GM19238 (cell line): ENCODE results near the gene RGP1.

Source experiments
- DNase-seq: peaks from one replicate; pipeline ENCODE4 v3.0.0; 2011; ENCODE audit warnings: low spot score; ENCODE audit not compliant: insufficient read length

The RGP1 gene

DNA sequence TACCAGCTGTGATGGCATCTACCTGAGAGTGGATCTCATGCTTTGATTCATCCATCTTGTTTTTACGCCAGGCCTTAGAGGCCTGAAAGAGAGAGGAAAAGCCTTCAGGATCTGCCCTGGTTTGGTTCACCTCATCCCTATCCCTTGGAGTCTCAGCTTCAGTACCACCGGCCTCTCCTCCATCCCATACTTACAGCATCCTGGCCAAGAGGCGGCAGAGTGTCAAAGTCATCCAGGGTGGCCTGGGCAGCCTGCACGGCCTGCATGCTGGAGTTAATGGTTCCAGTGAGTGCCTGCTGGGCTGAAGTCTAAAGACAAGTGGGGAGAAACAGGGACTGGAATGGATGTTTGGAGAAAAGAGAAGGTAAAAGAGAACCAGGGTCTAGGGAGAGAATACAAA, 29.5 kb upstream of the RGP1 start:
- no peak for DNase-seq

DNA sequence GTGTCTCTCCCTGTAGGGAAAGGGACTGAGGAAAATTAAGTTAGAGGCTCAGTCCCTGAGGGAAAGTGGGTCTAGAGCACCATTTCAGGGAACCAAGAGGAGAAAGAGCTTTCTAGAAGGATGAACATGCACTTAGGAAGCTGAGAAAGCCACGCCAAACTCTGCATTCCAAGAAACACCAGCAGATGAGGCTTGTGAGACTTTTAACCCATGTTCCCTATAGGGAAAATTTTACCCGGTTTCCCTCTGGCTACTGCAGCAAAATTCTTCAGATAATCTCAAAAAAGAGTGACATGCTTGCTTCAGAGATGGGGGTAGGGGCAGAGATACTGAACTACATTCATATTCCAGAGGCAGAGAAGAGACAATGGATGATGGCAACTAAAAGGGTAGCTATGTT, 25.7 kb upstream of the RGP1 start:
- no peak for DNase-seq

DNA sequence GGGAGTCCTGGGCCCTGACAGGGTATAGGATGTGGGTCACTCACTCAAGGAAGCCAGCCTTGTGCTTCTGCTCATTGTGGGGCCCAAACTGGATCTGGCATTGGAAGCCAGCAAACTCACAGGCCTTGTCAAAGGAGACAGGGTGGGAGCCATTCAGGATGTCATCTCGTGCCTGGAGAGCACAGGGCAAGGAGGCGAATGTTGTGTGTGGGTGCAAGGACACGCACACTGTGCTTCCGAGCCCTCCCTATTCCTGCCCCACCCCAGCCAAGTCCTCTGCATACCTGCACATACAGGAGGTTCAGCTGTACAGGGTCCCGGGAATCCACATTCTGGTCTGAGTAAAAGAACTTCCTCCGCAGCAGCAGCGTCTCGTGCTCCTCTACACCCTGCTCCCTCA, 25.2 kb upstream of the RGP1 start:
- no peak for DNase-seq

DNA sequence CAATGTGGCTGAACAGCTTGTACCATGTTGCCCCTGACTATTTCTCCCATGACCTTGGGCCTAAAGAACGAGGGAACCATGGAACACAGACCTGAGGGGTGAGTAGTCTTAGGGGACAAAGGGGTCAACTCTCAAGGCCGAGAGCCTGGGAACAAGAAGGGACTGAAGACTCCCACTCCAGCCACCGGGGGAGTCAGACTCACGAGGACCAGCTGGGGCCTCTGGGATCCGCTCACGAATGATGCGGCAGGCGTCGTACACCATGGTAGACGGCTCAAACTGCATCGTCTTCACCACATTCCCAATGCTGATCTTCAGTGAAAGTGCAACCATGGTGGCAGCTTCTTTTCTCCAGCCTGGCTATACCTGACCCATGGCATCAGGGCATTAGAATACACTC, 23.7 kb upstream of the RGP1 start:
- no peak for DNase-seq

DNA sequence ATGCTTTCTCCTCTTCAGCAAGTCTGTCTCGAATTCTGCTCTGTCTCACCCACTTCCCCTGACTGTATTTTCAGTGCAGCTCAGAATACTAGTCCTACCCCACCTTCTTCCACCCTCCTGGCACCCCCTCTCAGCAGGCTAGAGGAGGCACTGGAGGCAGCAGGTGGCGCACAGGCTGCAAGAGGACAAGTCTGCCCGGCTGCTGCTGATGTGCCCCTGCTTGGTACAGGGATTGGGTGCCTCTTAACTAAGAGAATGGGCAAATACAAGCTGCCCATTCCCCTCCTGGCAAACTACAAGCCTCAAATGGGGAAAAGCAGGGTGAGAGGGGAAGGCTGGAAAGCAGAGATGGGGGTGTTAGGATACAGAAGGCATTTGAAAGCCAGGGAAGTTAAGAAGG, 22.2 kb upstream of the RGP1 start:
- DNase-seq: no peak

DNA sequence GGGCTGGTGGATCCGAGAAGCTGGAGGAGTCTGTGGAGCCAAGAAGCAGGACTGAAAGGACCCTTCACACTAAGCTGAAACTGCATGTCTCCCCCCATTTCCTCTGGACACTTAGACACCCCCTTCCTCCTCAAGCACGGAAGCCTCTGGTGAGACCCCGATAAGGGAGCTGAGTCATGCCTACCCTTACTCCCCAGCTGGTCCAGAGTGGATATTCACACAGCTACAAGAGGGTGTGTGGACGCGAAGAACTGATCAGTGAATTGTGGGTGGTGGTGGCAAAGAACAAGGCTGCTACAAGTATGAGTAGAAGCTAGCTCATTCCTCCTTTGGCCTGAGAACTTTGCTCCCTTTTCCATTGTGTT, 21.4 kb upstream of the RGP1 start:
- no peak for DNase-seq

DNA sequence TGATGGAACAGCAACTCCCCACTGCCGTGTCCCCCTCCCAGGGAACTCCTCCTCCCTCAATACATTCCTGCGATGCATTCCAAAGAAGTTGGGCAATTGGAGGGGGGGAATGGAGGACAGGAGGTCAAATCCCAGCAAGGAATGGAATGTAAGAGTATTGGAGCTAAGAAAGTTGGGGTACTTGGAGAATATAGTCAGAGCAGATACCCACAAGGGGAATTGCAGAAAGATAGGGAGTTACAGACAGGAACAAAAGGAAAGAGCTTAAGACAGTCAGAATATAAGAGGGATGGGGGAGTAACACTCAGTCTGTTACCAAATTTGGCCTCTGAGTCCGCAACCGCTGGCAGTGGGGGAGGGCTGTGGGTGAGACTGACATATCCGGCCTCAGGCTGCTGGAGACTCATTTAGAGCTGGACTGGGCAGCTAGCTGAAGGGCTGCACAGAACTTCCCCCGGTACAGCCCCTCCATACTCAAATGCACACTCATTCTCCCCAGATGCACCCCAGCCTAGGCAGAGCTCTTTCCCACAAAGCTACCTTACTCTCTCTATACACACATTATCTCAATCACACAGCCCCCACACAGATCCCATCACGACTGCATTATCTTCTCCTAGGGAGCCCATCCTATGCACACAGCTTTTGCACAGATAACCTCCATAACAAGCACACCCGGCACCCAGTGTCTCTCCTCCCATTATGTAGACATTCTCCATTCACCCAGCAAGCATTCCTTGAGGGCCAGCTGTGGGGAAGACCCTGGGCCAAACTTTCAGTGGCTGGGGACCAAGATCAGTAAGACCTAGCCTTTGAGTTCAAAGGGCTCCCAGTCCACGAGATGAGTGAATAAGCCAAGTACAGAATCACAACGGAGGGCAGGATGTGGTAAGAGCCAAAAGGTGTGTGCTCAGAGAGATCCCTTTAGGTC, 20.8 kb upstream of the RGP1 start:
- DNase-seq: peak; percentile 61

DNA sequence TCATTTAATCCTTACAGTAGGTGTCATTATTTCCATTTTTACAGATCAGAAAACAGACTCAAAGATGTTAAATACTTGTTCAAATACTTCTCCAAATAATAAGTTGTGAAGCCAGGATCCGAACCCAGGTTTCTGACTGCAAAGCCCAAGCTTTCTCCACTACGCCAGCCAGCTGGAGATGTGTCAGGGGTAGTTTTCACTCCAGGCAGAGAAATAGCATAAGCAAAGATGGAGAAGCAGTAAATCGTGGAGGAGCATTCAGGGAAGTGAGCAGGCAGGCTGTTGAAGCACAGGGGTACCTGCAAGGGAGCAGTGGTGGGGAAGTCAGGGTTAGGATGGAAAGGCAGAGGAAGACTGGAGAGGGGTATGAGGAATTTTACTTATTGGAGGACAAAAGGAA, 20.0 kb upstream of the RGP1 start:
- DNase-seq: no peak

DNA sequence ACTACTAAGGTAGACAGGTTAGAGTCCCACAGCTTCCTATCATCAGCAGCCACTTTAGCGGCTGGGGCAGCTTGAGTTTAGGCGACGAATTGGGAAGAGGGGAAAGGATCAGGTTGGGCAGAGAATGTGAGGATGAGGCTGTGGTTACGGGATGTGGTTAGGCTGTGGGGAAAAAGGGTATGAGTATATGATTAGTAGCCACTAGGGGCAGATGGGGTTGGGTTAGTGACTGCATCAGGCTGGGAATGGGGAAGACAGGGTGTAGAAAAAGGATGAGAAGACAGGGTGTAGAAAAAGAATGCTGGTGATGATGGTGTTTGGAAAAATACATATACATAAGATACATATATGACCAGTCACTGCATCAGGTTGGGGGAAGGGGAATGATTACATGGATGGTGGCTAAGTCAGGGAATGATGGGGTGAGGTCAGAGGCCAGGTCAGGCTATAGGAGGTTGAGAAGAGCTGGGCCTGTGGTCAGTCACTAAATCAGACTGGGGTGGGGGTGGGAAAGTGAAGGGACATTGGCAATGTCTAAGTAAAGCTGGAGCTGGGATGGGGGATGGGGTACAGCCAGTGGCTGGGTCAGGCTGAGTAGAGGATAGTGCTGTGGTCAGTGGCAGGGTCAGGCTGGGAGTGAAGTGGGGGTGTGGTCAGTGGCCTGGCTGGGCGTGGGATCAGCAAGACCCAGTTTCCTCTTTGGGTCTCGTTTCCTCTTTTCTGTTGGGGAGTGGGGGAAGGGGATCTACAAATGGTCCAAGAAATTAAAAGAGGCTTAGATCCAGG, 19.2 kb upstream of the RGP1 start:
- DNase-seq: no peak

DNA sequence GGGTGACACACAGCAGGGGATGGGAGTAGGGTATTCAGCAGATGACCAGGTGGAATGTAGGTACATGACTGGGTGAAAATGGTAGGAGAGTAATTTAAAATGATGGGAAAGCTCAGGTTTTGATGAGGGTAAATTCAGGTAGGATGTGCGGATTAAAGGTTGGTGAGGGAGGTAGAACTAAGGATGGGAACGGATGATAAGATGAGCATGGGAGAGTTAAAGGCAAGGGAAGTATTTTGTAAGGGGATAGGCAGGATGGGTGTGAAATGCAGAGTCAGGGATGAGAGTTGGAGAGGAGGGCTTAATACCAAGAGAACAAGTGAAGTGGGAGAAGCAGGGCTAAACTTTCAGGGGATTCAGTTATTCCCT, 18.6 kb upstream of the RGP1 start:
- no peak for DNase-seq

DNA sequence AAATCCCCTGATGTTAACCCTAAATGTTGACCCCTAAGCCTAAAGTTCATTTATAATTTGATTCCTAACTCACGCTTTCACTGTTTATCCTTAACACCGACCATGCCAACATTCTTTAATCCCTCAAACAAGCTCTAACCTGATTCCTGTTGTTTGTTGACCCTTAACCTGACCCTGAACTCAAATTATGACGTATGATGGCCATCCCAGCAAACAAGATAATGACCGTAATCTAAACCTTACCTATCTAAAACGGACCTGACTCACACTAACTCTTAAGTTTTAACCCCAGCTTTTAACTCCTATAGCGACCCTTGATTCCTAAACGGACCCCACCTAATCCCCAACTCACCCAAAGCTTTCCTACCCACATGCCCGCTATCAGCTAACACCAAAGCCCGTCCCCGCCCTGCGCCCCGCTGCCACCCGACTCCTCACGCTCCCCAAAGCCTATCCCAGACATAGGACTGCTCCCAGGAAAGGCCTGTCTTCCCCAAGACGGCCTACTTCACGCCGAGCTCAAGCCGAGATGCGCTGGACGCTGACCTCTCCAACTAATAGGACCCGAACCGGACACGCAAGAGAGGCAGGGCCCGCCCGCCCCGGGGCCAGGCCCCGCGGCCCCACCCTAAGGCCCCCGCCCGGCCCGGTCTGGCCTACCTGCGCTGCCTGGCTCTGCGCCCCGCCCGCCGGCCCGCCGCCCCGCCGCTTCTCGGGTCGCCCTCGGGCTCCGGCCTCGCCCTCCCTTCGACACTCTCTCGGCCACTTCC, 17.5 kb upstream of the RGP1 start:
- DNase-seq: no peak

DNA sequence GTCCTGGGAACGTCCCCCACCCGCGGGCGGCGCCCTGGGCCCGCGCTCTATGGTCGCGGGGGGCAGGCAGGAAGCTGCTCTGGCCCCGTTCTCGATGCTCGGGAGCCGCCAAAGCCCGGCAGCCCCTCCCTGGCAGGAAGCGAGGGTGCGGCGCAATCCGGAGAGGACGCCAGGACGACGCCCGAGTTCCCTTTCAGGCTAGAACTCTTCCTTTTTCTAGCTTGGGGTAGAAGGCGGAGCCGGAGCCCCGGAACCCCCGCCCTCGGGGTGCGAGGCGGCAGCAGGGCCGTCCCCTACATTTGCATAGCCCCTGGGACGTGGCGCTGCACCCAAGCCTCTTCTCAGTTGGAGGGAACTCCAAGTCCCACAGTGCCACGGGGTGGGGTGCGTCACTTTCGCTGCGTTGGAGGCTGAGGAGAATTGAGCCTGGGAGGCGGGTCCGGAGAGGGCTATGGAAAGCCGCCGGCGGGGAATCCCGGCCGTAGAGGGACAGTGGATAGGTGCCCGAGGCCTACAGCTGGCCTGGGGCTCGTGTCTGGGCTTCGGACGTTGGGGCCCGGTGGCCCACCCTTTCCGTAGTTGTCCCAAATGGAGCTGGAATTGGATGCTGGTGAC, 16.8 kb upstream of the RGP1 start, which contains the start of the genes CREB3 and TLN1:
Gene CREB3, plus strand, starts transcription at position 482 of the 615 bp plus-strand sequence. Its CDS starts 107 bp downstream, at position 589.
Gene TLN1, minus strand, starts transcription at position 11 of the 615 bp plus-strand sequence. CDS start 6,501 bp downstream, outside the sequence.
- peak; percentile 96 for DNase-seq

DNA sequence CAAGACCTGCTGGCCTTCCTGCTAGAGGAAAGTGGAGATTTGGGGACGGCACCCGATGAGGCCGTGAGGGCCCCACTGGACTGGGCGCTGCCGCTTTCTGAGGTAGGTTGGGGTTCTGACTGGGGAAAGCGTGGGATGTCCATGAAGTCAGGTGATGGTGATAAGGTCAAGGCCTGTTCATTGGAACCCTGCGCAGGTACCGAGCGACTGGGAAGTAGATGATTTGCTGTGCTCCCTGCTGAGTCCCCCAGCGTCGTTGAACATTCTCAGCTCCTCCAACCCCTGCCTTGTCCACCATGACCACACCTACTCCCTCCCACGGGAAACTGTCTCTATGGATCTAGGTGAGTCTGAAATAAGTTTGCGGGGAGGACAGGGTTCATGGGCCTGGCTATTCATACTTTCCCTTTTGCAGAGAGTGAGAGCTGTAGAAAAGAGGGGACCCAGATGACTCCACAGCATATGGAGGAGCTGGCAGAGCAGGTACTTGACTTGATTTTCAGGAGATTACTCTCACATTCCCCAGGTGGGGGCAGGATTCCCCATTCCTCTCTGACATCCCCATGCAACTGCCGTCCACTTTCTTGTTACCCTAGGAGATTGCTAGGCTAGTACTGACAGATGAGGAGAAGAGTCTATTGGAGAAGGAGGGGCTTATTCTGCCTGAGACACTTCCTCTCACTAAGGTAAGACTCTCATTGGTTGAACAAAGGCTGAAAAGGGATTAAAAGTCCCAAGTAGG, 16.1 kb upstream of the RGP1 start:
- no peak for DNase-seq

DNA sequence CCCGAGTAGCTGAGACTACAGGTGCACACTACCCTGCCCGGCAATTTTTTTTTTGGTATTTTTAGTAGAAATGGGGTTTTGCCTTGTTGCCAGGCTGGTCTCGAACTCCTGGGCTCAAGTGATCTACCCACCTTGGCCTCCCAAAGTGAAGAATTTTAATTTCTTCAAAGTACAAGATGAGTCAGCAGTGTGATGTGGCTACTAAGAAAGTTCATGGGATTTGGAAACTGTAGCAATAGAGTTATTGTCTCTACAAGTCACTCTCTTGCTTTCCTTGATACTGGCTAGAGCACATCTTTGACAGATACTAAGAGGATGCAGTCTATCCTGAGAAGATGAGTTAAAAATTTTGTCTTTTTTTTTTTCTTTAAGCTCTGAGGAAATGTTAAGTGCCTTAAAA, 15.0 kb upstream of the RGP1 start:
- DNase-seq: no peak

DNA sequence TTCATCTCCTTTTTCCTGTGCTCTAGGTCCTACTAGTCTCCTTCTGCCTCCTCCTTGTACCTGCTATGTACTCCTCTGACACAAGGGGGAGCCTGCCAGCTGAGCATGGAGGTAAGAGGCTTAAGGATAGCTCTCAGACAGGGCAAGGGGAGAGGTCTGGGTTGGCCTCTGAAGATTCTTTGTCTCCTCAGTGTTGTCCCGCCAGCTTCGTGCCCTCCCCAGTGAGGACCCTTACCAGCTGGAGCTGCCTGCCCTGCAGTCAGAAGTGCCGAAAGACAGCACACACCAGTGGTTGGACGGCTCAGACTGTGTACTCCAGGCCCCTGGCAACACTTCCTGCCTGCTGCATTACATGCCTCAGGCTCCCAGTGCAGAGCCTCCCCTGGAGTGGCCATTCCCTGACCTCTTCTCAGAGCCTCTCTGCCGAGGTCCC, 12.9 kb upstream of the RGP1 start:
- DNase-seq: peak; percentile 63

DNA sequence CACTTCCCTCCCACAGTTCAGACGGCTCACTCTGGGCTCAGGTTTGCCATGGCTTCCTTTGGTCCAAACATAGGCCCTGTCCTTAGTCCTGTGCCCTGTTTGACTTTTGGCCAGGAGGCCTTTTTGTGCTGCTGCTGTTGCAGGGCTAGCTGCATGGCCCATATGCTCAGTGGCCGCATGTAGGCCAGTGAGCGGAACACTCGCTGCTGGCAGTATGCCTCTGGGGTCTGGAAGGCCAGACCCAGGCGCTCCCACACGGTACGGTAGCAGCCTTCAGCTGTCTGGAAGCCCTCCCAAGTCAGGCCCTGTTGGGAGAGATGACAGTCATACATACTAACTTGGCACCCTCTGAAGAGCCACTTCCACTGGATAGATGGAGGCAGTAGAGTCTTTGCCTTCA, 11.9 kb upstream of the RGP1 start:
- no peak for DNase-seq

DNA sequence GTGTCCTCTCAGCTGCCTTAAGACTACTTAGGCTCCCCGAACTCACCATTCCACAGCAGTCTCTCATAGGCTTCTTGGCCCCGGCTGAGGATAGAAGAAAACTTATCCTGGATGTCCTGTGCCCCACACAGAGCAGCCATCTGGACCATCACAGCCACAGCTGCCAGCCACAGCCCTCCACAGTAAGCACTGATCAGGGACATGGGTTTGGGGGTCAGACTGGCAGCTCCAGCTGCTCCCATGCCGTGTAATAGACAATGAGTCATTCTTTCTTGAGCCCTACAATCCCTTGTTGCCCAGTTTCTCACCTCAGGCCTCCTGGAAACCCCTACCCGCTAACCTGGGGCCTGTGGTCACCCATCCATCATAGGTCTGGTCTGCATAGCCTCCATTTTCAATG, 10.9 kb upstream of the RGP1 start:
- no peak for DNase-seq

DNA sequence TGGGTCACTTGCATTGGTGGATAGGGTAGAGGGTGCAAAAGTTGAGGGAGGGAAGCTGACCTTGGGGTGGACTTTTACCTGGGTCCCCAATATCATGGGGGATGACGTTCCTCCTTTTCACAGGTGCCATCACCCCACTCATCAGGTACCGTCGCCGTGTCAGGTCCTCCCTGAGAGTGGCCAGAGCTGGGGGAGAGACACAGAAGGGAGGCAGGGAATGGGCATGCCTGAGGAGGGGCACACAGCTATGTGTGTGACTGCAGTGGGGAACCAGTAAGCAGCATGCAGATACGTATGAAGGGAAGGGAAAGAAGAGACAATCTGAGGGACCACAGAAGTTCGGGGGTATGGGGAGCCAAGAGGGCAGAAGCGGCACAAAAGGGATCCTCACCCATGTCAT, 10.2 kb upstream of the RGP1 start:
- DNase-seq: no peak

DNA sequence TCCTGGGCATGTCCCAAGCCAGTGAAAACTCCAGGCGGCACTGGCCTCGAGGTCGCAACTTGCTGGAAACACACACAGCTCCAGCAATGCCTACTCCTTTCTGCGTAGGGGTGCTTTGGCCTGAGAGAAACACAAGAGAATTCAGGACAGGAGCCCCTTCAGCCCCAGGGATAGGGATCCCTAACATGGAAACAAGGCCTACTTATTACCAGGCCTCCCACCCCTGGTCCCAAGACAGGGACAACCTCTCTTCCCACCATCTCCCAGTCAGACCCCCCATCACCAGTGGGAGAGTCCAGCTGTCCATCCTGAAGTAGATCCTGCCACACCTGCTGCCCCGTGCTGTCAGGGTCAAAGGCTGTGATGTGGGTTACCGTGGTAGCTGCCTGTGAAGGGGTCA, 8.8 kb upstream of the RGP1 start:
- no peak for DNase-seq

DNA sequence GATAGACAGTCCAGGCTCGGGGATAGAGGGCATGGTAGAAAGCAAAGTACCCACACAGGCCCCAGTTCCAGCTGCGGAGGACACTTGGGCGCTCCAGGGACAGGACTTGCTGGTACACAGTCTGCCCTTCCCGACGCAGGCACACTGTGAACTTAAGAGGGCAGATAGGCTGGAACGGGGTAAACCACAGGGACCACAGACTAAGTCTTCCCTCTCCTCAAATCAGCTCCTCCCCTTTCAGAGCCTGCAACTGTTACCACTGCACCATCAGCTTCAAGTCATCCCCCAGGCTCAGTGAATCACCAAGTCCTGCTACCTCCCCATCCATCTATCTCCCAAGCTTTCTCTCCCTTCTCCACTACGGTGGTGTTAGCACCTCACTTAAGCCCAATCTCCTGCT, 7.3 kb upstream of the RGP1 start:
- no peak for DNase-seq

DNA sequence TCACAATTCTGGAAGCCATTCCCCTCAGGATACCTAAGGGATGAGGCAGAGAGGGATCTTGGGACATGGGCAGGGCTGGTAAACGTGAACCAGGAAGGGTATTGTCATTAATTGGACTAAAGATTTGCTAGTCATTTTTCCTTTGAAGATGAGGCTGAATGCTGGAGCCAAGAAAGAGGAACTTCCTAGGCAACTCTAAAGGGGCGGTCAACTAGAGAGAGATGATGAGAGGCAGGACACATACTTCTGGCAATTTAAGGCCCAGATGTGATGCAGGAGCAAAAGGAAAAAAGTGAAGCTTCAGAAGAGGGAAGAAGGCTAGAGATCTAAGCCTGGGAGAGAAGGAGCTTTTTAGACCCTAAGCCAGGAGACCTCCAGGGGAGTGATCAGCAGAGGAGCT, 5.6 kb upstream of the RGP1 start:
- no peak for DNase-seq
